Cardiac fibroblast (primary cell): ENCODE measurements around the gene TRAPPC2B.

Experiments
- DNase-seq, 2 donors: peaks; one replicate each; pipeline versions ENCODE4 v3.0.0 to v3.0.0-alpha.2; 2010; ENCODE audit warnings: low read depth in 2 of 2
- H3K4me3 ChIP-seq, 2 donors: replicated peaks in 1 of 2; 1 replicate in 1 of 2; 2 replicates in 1 of 2; pipeline ENCODE4 v1.5.1; 2011; ENCODE audit warnings: low read depth in 2 of 2, low read length in 2 of 2, mild to moderate bottlenecking in 2 of 2, moderate library complexity in 1 of 2
- CTCF ChIP-seq: IDR thresholded peaks from one replicate; pipeline ENCODE4 v1.5.1; 2011; ENCODE audit warnings: low read depth, mild to moderate bottlenecking, low read length, inconsistent platforms

TRAPPC2B gene

GRCh38 chr19:57321751-57322150 lies 41.6 kb upstream of the TRAPPC2B start:
- no peak for TF ChIP-seq CTCF
- DNase-seq = no peak
- H3K4me3 ChIP-seq = peak overlapping the region in 1 of 2 donors; percentile 80

GRCh38 chr19:57324992-57325391 lies 38.4 kb upstream of the TRAPPC2B start:
- TF ChIP-seq CTCF = no peak
- no peak for DNase-seq

GRCh38 chr19:57327993-57328392 lies 35.4 kb upstream of the TRAPPC2B start:
- DNase-seq = no peak
- TF ChIP-seq CTCF = no peak
- no peak overlapping the region for H3K4me3 ChIP-seq

More at GRCh38 chr19:57324992-57325391, 38.4 kb upstream of the TRAPPC2B start:
- H3K4me3 ChIP-seq = no peak overlapping the region

GRCh38 chr19:57334191-57334590 lies 29.2 kb upstream of the TRAPPC2B start:
- peak in 1 of 2 donors; percentile 14 for DNase-seq
- H3K4me3 ChIP-seq = no peak overlapping the region
- no peak for TF ChIP-seq CTCF

GRCh38 chr19:57338877-57339276 lies 24.5 kb upstream of the TRAPPC2B start:
- H3K4me3 ChIP-seq = no peak overlapping the region
- DNase-seq = peak in 1 of 2 donors; percentile 36
- no peak for TF ChIP-seq CTCF

GRCh38 chr19:57342582-57342981 lies 20.8 kb upstream of the TRAPPC2B start:
- no peak for TF ChIP-seq CTCF
- no peak for DNase-seq
- H3K4me3 ChIP-seq = no peak overlapping the region

- TF ChIP-seq CTCF = no peak
- no peak overlapping the region for H3K4me3 ChIP-seq
- DNase-seq = peak; percentile 60 to 61
Measured at GRCh38 chr19:57348136-57348535, 15.2 kb upstream of the TRAPPC2B start.
